Caki2 (cell line): Measurements from ENCODE around the gene USP6NL. TPM values are rescaled to one million over a fixed set of nuclear protein-coding genes. Genes with fewer than 3 reads are reported as not detected.
"Not testable (repeated sequence)": the region's sequence is repeated elsewhere in the genome, so short reads cannot be mapped to it uniquely, and the experiment has no call there.

Source experiments
- DNase-seq: peaks from one replicate; pipeline ENCODE4 v3.0.0-alpha.2; 2015; ENCODE audit warnings: low read depth
- in situ Hi-C: cut with HindIII; loops from 2 replicates; pipeline ENCODE4 v1.10.0; 2016; ENCODE audit warnings: low sequenced_read_pairs, low pct_unique_long_range_greater_than_20kb, mixed read lengths
- total RNA-seq: library from RNA; depleted of rRNA; stranded (reverse); fragments of >200 nt; shearing (Covaris generic); gene quantifications from 2 replicates; pipeline ENCODE4 v1.2.3, GENCODE V29; 2014; ENCODE audit warnings: low replicate concordance

USP6NL gene
- total RNA-seq, 1 experiment from 2014 or later = 8.2 TPM

DNA sequence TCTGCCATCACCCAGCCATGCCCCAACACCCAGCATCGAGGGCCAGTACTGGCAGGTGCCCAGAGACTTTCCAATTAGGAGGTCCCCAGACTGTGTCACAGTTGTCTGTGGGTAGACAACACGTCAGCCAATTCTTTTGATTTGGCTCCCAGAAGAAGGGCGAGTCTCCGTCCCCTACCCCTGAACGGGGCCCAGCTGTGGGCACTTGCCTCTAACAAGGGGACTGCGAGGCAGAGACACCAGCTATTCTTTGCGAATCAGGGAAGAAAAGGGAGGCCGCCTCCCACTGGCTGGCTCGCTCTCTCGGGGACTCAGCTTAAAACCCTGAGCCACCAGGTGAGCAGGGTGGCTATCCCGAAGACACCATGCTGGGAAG lies 167.3 kb downstream of the USP6NL start:
- in situ Hi-C loops = no loop called here
- DNase-seq = no peak

DNA sequence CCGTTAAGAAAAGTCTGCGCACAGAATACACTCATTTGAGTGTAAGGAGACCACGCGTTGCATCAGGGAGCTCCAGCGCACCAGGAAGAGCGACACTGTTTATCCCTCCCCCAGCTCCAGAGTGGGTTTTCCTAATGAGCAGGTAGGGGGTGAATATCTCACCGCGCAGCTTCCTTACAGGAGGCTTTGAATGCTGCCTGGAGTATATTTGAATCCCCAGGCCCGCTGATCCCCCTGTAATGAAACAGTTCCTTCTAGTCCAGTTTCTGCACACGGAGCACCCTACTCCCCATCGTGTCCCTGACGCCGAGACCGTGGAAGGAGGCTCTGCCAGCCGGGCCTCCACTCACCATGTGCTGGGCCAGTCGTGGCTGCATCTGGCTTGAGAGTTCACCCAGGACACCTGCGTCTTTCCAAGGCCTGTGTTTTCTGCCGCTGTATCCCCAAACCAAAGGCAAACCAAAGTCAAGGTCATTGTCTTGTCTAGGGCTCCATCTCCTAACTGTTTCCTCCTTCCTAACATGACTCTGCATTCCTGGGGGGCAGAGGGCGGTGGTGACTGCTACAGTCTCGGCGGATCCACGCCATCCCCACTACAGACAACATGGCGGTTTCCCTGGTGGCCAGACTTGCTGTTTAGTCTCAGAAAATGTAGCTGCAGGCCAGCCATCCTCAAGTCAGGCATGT lies 167.8 kb downstream of the USP6NL start:
- DNase-seq = no peak
- in situ Hi-C loops = no loop called here

DNA sequence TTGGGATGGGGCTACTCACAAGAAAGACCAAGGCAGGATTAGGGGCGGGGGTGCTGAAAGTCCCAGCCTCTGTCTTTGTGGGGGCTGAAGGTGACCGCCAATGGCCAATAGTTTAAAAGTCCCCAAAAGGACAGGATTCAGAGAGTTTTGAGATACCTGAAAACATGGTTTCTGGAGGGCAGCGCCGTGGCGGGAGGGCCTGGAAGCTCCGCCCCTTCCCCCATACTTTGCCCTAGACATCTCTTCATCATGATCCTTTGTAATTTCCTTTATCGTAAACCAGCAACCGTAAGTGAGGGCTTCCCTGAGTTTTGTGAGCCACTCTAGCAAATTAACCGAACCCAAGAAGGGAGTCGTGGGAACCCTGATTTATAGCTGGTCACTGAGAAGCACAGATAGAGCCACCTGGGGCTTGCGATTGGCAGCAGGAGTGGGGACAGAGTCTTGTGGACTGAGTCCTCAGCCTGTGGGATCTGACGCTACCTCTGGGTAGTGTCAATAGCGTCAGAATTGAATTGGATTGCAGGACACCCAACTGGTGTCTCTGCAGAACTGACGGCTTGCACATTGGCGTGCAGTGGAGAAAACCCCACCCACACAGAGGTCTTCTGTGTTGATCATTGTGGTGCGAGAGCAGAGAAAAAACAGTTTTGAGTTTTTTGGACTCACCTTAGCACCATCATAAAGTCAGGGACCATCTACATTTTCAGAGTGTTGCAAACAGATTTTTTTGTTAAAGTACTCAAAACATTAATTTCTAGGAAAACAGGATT lies 169.3 kb downstream of the USP6NL start:
- no peak for DNase-seq
- in situ Hi-C loops = no loop called here

DNA sequence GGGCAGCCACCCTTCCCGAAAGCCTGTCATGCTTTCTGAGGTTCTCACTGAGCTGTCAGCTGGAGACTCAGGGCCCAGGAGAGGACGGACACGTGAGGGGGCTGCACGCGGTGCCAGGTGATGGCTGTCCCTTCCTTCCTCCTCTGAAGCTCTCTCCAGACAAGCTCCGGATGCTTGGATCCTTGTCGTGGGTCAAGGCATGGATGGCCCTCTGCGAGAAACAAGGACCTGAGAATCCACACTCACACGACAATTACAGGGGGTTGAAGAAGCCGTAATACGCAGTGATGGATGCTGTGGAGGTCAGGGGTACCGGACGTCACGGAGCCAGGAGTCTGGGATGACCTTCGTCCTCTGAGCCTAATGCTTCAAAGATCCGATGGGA lies 170.3 kb downstream of the USP6NL start:
- no peak for DNase-seq
- in situ Hi-C loops = no loop called here

DNA sequence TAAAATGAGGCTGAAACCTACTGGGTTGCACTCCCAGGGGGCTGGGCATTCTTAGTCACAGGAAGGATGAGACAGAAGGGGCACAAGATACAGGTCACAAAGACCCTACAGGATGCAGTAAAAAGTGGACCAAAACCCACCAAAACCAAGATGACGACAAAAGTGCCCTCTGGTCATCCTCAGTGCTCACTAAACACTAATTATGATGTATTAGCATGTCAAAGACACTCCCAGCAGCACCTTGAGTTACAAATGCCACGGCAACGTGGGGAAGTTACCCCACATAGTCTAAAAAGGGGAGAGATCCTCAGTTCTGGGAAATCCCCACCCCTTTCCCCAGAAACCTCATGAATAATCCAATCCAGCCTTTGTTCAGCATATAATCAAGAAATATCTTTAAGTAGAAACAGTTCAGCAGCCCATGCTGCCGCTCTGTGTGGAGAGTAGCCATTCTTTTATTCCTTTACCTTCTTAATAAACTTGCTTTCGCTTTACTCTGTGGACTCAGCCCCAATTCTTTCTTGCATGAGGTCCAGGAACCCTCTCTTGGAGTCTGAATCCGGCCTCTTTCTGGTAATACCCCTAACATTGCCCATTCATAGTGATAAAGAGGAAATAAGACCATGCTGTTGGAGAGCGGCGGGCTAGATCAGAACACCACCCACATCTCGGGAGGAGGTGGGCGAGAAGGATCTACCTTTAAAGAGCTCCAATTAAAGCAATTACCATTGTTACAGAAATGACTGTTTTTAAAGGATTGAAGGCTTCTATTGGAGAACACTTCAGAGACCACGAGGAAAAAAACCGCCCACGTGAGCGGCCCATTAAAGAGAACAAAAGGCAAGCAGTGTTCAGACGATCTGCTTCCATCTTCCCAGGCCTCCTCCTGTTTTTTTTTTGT lies 170.9 kb downstream of the USP6NL start:
- DNase-seq = no peak
- in situ Hi-C loops = no loop called here

DNA sequence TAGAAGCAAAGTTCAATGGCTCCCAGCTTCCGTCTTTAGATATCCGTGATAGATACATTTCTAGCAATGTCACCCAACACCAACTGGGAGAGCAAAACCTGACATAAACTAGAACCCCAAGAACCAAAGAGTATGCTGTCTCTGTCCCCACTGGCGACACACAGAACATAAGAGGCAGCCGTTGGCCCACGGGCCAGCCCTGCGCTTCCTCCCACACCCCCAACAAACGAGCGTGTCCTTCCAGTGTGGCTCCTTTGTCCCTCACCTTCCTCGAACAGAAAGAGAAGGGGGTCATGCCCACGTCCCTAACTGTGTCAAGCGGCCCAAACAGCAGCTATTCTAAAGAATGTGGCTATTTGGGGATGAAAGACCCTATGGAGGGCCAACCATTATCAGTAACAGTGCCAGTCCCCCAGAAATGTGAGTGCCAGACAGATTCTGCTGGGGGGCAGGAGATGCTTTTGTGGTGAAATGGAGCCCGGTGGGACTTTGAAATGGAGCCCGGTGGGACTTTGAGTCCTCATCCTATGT lies 171.9 kb downstream of the USP6NL start:
- in situ Hi-C loops = no loop called here

DNA sequence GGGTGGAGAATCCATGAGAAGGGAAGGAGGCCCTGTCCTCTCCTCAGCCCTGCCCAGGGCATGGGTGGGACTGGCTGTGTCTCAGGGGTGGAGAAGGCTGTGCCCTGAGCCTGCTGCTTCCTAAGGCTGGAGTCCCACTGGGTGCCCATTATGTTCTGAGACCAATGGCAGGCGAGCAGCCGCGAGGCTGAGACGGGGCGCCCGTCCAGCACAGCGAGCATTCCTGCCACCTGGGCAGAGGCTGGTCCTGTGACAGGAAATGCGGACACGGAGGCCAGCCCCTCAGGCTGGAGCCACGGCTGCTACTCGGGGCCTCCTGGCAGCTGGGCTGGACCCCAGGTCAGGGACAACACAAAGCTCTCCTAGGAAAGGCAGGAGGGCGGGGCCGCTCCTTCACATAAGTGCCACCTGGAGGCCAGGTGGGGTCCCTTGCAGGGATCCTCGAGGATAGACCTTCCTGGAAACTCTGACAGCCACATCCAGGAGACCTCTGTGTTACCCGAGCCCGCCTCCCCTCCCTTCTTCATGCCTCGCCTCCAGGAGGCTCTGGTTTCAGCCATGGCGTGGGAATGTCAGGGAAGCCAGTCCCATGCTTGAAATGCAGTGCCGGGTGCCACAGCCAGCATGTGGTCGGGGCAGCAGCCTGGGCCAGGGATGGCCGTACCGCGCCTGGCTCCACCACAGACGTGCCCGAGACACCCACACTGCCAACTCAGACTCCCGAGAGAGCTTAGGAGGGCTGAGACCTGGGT lies 173.9 kb downstream of the USP6NL start:
- DNase-seq = no peak
- in situ Hi-C loops = no loop called here

More for the DNA sequence above, 171.9 kb downstream of the USP6NL start:
- DNase-seq = no peak

DNA sequence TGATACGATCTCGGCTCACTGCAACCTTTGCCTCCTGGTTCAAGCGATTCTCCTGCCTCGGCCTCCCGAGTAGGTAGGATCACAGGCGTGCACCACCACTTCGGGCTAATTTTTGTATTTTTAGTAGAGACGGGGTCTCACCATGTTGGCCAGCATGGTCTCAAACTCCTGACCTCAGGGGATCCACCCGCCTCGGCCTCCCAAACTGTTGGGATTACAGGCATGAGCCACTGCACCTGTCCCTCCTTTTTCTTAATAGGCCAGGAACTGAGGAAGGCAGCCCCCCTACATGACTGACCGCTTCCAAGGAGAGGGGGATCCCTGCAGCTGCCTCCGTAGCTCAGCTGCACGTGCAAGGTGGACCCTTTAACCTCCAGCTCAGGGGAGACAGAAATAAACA lies 175.0 kb downstream of the USP6NL start:
- DNase-seq, in situ Hi-C loops: not testable (repeated sequence)

DNA sequence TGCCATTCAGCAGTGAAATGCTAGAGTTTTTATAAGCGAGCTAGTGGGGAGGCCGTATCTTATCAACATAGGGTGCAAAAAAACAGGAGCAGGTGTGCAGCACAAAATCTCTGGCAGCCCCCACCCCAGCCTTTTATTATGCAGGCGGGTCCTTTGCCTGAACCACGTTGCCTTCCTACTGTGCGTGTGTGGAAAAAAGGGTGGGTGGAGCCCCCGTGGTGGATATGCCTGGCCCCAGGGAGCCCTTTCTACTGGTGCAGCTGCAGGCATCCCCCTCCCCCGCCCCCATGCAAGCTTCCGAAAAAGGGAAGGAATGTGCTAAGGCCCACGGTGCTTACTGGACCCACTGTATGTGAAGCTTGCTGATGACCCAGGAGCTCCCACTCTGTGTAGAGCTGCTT lies 175.9 kb downstream of the USP6NL start:
- no peak for DNase-seq
- in situ Hi-C loops = no loop called here

DNA sequence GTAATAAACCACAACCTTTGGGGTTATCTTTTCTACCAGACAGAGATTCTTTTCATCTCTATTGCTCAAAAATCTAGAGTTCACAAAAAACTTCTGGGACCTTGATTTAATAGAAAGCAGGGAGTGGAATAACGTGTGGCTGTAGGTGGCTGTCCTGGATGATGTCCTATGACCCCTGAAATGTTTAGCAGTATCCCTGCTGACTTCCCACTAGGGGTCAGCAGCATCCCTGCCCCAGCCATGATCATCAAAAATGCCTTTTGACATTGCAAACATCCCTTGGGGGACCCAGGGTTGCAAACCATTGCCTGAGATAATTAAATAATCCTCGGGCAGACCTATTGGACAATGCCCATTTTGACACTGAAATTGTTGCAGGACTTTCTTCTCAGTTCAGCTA lies 177.1 kb downstream of the USP6NL start:
- in situ Hi-C loops = no loop called here
- no peak for DNase-seq

DNA sequence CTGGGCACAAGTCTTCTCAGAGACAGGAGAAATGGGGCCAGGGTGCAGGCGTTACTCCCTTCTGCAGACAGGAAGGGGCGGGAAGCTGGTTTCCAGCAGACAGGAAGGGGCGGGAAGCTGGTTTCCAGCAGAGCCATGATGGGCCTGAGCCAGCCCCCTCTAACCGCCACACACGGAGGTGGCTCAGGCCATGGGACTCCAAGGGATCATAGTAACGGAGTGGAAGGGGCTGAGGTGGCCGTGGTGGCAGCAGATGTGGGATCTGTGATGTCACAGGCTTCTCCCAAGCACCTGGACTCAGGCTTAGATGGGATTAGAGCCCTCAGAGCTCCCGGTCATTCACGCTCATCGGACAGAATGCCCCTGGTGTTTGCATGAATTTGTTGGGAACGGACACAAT lies 177.8 kb downstream of the USP6NL start:
- no peak for DNase-seq
- in situ Hi-C loops = no loop called here

DNA sequence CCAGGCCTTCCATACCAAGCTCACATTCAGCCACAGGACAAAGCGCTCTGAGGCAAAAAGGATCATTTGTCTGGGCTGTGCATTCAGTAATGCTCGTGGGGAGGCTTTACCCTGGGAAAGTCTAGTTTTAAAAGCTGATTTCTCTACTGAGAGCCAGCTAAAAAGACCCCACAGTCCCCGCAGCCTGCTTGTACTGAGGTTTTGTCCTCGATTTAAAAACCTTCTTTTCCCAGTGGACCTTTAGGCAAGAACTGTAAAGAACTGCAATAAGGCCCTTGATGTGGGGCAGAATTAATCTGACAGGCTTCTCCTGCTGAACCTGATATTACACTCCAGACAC lies 180.3 kb downstream of the USP6NL start:
- DNase-seq = no peak
- in situ Hi-C loops = no loop called here

DNA sequence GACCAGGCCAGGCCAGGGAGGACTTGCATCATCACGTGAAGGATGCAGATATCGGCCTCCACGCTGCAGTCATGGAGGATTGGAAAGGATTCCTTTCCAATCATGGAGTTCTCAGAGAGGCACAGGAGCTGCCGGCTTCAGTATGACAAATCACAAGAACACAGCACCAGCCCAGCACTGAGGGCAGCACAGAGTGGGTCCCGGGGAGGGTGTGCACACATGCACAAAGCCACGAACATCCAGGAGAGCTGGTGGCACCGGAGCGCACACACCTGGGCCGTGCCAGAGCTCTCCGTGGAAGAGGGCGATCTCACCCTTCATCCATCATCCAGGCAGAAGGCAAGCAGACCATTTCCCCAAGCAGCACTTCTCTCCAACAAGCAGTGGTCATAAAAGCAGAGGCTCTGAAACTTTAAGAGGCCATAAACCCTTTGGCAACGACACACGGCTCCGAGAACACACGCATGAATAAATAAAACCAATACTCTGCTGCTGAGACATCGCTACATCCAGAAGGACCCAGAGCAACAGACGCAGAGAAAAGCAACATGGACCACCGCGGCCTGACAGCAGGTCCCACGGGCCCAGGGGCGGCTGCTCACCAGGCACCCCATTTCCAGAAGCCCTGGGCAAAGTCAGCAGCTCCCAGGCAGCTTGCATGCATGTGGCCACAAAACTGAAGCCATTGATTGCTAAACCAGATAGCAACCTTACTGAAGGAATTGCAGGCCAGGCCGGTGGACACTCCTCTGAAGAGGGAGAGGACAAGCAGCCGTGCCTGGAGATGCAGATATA lies 180.8 kb downstream of the USP6NL start:
- in situ Hi-C loops = no loop called here
- DNase-seq = no peak

DNA sequence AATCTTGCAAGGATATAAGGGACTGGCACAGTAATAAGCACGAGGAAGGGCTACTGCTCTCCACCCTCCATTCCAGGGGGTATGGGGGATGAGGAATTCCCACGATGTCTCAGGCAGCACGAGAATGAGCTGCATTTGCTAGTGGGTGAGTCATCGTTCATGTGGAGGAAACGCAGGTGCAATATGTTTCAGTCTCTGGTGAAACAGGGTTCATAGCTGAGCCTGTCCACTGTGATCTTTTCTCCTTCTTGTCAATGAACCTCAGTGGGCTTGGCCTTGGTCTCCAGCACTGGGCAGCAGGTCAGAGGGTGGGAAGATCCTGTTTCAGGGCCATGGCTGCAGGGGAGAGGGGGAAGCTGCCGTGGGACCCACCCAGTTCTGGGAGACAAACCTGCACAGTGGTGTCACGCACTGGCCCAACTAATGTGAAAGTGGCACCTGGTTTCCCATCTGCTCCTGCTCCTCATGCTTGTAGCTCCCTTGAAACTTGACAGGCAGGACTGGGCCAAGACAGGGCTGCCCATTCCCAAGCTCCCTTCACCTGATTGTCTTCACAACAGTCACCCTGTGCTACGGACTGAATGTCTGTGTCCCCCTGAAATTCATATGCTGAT lies 181.9 kb downstream of the USP6NL start:
- DNase-seq = no peak
- in situ Hi-C loops = no loop called here

DNA sequence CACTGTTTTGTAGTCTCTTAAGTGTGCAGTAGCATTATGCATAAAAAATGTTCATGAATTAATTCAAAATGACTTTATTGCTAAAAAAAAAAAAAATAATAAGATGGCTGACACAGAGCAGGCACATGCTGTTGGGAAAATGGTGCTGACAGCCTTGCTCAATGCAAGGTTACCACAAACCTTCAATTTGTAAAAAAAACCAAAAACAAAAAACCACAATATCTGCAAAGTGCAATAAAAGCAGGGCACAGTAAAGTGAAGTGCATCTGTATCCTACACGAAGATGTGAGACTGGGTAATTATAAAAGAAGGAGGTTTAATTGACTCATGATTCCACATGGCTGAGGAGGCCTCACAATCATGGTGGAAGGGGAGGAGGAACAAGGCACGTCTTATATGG lies 185.8 kb downstream of the USP6NL start:
- DNase-seq = no peak
- in situ Hi-C loops = no loop called here

DNA sequence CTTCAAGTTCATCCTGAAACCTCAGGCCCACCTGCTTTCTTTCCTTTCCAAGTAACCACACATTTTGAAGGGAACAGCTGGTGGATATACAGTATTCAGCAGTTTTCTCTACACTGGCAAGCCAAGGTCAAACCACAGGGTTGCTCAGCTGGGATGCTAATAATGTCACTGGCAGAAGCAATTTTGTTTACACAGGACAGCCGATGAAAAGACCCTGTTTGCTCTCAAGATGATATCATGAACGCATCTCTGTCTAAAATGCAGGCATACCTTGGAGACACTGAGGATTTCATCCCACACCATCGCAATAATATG lies 186.2 kb downstream of the USP6NL start:
- no peak for DNase-seq
- in situ Hi-C loops = no loop called here
